ENCODE measurements around the gene EFCAB8. TPM values are rescaled to one million over a fixed set of nuclear protein-coding genes. Genes with fewer than 3 reads are reported as not detected.

EFCAB8 gene
- total and polyA plus RNA-seq, 2 experiments from 2014 or later: 0.53 TPM; not detected in 1

DNA sequence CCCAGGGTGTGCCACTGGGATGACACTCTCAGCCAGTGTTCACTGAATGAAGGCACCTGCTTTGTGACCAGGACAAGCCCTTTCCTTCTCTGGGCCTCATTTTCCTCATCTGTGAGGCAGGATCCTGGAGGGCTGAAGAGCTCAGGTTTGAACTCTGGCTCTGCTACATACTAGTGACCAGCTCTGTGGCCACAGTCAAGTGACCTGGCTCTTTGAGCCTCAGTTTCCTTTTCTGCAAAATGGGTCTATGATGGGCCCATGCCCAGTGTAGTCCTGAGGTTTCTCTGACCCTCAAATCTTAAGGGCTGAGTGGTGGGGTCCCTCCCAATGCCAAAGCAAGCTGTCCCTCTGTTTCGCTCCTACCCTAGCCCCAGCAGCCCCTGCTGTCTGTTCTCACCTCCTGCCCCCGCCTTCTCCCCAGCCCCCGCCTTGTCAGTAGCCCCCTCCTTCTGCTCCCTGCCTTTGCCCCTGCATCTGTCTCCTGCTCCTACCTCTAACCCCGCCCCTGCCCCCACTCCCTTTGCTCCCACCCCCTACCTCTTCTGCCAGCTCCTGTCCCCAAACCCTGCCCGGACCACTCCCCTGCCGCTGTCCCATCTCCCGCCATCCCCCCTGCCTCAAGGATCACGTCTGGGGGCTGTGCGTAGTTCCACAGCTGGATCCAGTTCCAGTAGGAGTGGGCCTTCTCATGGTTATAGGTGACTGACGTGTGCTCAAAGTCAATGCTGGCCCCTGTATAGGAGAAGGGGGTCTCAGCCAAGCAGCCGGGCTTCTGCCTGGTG lies 128.5 kb downstream of the EFCAB8 start:
- H3K9me3 ChIP-seq (ENCODE audit: low read depth): no peaks in the 10 kb centered on the region
- WGBS (ENCODE audit: low lambda C conversion rate, missing lambda C conversion rate): 92% methylated on average over 11 of the region's 11 CpGs
- TF ChIP-seq EZH2phosphoT487 (IDR thresholded peaks at IDR 0.05; ENCODE audit: low read depth, severe bottlenecking, unreplicated experiment) (no peak), CTCF (IDR thresholded peaks at IDR 0.05; ENCODE audit: poor library complexity) (no peak), EZH2 (IDR thresholded peaks at IDR 0.05; ENCODE audit: borderline replicate concordance) (no peak)
- H4K20me1 ChIP-seq (ENCODE audit: insufficient read depth, poor library complexity, severe bottlenecking): no peaks in the 10 kb centered on the region
- no peaks in the 10 kb centered on the region for H3K9me2 ChIP-seq (replicated peaks; ENCODE audit: insufficient read depth)
- H3K79me2 ChIP-seq: no peaks in the 10 kb centered on the region
- no peak overlapping the region for H3K4me3 ChIP-seq
- no peak overlapping the region for H3K27ac ChIP-seq
- H3K27me3 ChIP-seq: peaks cover 6% of the 10 kb centered on the region
- DNase-seq (ENCODE audit: low spot score): no peak
- H2AFZ ChIP-seq: no peak overlapping the region
- peaks cover 12% of the 10 kb centered on the region for H3K4me1 ChIP-seq (ENCODE audit: insufficient read depth)
- H3K4me2 ChIP-seq: no peak overlapping the region
- H3K36me3 ChIP-seq (replicated peaks; ENCODE audit: insufficient read depth, low read depth): no peaks in the 10 kb centered on the region

DNA sequence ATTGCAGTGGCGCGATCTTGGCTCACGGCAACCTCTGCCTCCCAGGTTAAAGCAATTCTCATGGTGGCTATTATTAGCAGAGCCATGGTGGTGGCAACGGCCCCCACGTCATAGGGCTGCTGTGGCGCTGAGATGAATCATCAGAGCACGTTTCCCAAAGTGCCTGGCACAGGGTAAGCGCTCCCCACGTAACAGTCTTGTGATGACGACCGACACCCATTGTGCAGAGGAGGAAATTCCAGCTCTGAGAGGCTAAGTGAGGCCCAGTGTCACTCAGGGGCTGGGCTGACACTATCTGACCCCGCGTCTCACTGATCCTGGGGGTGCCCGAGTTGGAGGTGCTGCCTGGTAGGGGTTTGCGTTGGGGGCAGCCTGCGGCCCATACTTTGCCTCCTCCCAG lies 129.3 kb downstream of the EFCAB8 start:
- no peak for DNase-seq (ENCODE audit: low spot score)
- Histone ChIP-seq H2AFZ (no peak overlapping the region), H3K27me3 (peaks cover 6% of the 10 kb centered on the region), H3K36me3 (replicated peaks; ENCODE audit: insufficient read depth, low read depth) (no peaks in the 10 kb centered on the region), H3K9me3 (ENCODE audit: low read depth) (no peaks in the 10 kb centered on the region), H3K27ac (no peak overlapping the region), H3K4me2 (no peak overlapping the region), H3K9me2 (replicated peaks; ENCODE audit: insufficient read depth) (no peaks in the 10 kb centered on the region), H3K4me3 (no peak overlapping the region), H4K20me1 (ENCODE audit: insufficient read depth, poor library complexity, severe bottlenecking) (no peaks in the 10 kb centered on the region), H3K4me1 (ENCODE audit: insufficient read depth) (peaks cover 6% of the 10 kb centered on the region), H3K79me2 (no peaks in the 10 kb centered on the region)
- WGBS (ENCODE audit: low lambda C conversion rate, missing lambda C conversion rate): 92% methylated on average over 16 of the region's 16 CpGs
- TF ChIP-seq EZH2 (IDR thresholded peaks at IDR 0.05; ENCODE audit: borderline replicate concordance): no peak
- no peak for TF ChIP-seq EZH2phosphoT487 (IDR thresholded peaks at IDR 0.05; ENCODE audit: low read depth, severe bottlenecking, unreplicated experiment)
- TF ChIP-seq CTCF (IDR thresholded peaks at IDR 0.05; ENCODE audit: poor library complexity): no peak

DNA sequence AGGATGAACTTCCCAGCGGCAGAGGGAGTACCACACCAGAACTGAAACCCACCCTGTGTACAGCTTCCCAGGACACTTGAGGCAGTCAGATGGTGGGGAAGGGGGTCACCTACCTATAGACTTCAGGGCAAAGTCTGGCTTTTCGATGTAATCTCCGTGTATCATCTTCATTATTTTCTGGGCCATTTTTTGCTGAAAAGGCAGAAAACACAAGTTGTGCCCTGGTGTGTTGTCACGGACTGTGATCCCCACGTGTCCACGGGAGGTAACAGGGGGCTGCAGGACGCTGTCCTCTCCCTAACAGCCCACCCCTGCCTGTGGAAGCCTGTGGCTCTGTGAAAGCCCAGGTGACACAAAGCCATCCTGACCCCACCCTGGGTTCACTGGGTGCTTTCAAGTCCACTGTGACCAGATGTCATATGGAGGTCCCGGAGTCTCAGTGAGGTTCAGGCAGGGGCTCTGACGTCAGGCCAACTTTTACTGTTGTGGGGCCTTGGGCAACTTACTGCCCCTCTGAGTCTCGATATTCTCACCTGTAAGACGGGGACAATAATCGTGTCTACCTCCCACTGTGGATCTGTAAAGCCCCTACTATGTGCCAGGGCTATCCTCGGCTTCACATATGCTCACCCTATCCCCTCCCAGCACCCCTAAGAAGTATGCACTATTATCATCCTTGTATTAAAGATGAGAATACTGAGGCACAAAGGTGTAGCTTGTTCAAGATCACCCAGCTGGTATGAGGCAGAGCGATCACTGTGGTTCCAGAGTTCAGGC lies 131.0 kb downstream of the EFCAB8 start:
- TF ChIP-seq CTCF (IDR thresholded peaks at IDR 0.05; ENCODE audit: poor library complexity) (no peak), EZH2 (IDR thresholded peaks at IDR 0.05; ENCODE audit: borderline replicate concordance) (no peak), EZH2phosphoT487 (IDR thresholded peaks at IDR 0.05; ENCODE audit: low read depth, severe bottlenecking, unreplicated experiment) (no peak)
- H3K79me2 ChIP-seq: no peaks in the 10 kb centered on the region
- H3K4me1 ChIP-seq (ENCODE audit: insufficient read depth): no peaks in the 10 kb centered on the region
- no peaks in the 10 kb centered on the region for H3K36me3 ChIP-seq (replicated peaks; ENCODE audit: insufficient read depth, low read depth)
- no peak overlapping the region for H3K27ac ChIP-seq
- H3K9me2 ChIP-seq (replicated peaks; ENCODE audit: insufficient read depth): no peaks in the 10 kb centered on the region
- peaks cover 6% of the 10 kb centered on the region for H3K27me3 ChIP-seq
- no peak overlapping the region for H3K4me3 ChIP-seq
- no peaks in the 10 kb centered on the region for H4K20me1 ChIP-seq (ENCODE audit: insufficient read depth, poor library complexity, severe bottlenecking)
- no peak overlapping the region for H2AFZ ChIP-seq
- DNase-seq (ENCODE audit: low spot score): no peak
- H3K9me3 ChIP-seq (ENCODE audit: low read depth): no peaks in the 10 kb centered on the region
- WGBS (ENCODE audit: low lambda C conversion rate, missing lambda C conversion rate): 89% methylated on average over 14 of the region's 14 CpGs
- H3K4me2 ChIP-seq: no peak overlapping the region
